IMR-90 (cell line): ENCODE results near the gene RAD51B. TPM values are rescaled to one million over a fixed set of nuclear protein-coding genes. Genes with fewer than 3 reads are reported as not detected.

Experiments
- ATAC-seq: fragments of 200-7000 bp; cut with Tn5 transposase; 2 replicates; pipeline ENCODE4 v1.9.1; 2020; ENCODE audit warnings: low read depth, mild to moderate bottlenecking, moderate library complexity
- BruUV-seq: library from RNA; stranded (reverse); fragments of 400-500 nt; replicated peaks from 2 replicates; lab custom pipeline; 2021; lab: Mats Ljungman, UMichigan
- CTCF ChIA-PET: fragments of 300-600 bp; formaldehyde crosslinking; extraction: SDS; loops from one replicate; lab custom pipeline; 2021; ENCODE audit warnings: antibody characterized with exemption; lab: Yijun Ruan, JAX
- POLR2A ChIA-PET: fragments of 300-600 bp; sonication (Branson Sonifier 250); formaldehyde crosslinking; loops from one replicate; lab custom pipeline; 2022; ENCODE audit warnings: antibody characterized with exemption; ENCODE audit not compliant: unreplicated experiment; lab: Charles Lee
- DNase-seq: peaks from one replicate; pipeline ENCODE4 v3.0.0; 2013
- H2AFZ ChIP-seq: replicated peaks from 2 replicates; pipeline ENCODE3; 2013; ENCODE audit warnings: low read length, mild to moderate bottlenecking; ENCODE audit not compliant: poor library complexity
- H2AK5ac ChIP-seq: 2 replicates; pipeline ENCODE4 v1.6.1; 2013; ENCODE audit warnings: low read depth, low read length, inconsistent platforms
- H2AK9ac ChIP-seq: replicated peaks from 2 replicates; pipeline ENCODE3; 2013; ENCODE audit warnings: mild to moderate bottlenecking, low read depth, low read length, moderate library complexity; ENCODE audit not compliant: poor library complexity
- H2BK120ac ChIP-seq: 2 replicates; pipeline ENCODE4 v1.6.1; 2013; ENCODE audit warnings: low read depth, low read length, inconsistent platforms
- H2BK15ac ChIP-seq: 3 replicates; pipeline ENCODE4 v1.6.1; 2013; ENCODE audit warnings: low read depth, low read length, inconsistent platforms
- H2BK20ac ChIP-seq: 2 replicates; pipeline ENCODE4 v1.6.1; 2013; ENCODE audit warnings: low read depth, mild to moderate bottlenecking, inconsistent platforms, low read length, moderate library complexity
- H2BK5ac ChIP-seq: 2 replicates; pipeline ENCODE4 v1.6.1; 2013; ENCODE audit warnings: mild to moderate bottlenecking, low read depth, low read length, inconsistent platforms; ENCODE audit not compliant: poor library complexity, severe bottlenecking
- H3K14ac ChIP-seq: replicated peaks from 2 replicates; pipeline ENCODE4 v1.6.1; 2013; ENCODE audit warnings: low read depth, low read length, inconsistent platforms
- H3K18ac ChIP-seq: 2 replicates; pipeline ENCODE4 v1.6.1; 2013; ENCODE audit warnings: low read depth, low read length, control low read depth
- H3K23ac ChIP-seq: 2 replicates; pipeline ENCODE4 v1.6.1; 2013; ENCODE audit warnings: low read depth, low read length, inconsistent platforms
- H3K27ac ChIP-seq: 2 replicates; pipeline ENCODE4 v1.5.1; 2013; ENCODE audit warnings: mild to moderate bottlenecking, control low read depth, low read length; ENCODE audit not compliant: insufficient read depth
- H3K27me3 ChIP-seq: 2 replicates; pipeline ENCODE4 v1.6.1; 2013; ENCODE audit warnings: low read length; ENCODE audit not compliant: control insufficient read depth, insufficient read depth
- H3K36me3 ChIP-seq: 2 replicates; pipeline ENCODE4 v1.6.1; 2013; ENCODE audit warnings: low read length, mixed read lengths; ENCODE audit not compliant: control insufficient read depth, insufficient read depth
- H3K4ac ChIP-seq: 2 replicates; pipeline ENCODE4 v1.6.1; 2013; ENCODE audit warnings: low read depth, low read length, inconsistent platforms
- H3K4me1 ChIP-seq: 2 replicates; pipeline ENCODE4 v1.6.1; 2013; ENCODE audit warnings: low read length, mixed read lengths; ENCODE audit not compliant: control insufficient read depth, insufficient read depth
- H3K4me2 ChIP-seq: 2 replicates; pipeline ENCODE4 v1.6.1; 2013; ENCODE audit warnings: low read depth, mild to moderate bottlenecking, control low read depth, low read length, moderate library complexity
- H3K4me3 ChIP-seq: 2 replicates; pipeline ENCODE4 v1.5.1; 2013; ENCODE audit warnings: low read depth, mild to moderate bottlenecking, control low read depth, low read length, moderate library complexity; ENCODE audit not compliant: insufficient read depth
- H3K56ac ChIP-seq: 2 replicates; pipeline ENCODE4 v1.6.1; 2013; ENCODE audit warnings: low read length, inconsistent platforms; ENCODE audit not compliant: insufficient read depth; ENCODE audit errors: extremely low read depth
- H3K79me1 ChIP-seq, 2 experiments: 2 replicates each; pipeline ENCODE4 v1.6.1; 2013; ENCODE audit warnings: low read length in 2 of 2, inconsistent platforms in 1 of 2, low read depth in 1 of 2
- H3K9ac ChIP-seq: 2 replicates; pipeline ENCODE4 v1.6.1; 2013; ENCODE audit warnings: low read depth, low read length, control low read depth
- H3K9me1 ChIP-seq: 2 replicates; pipeline ENCODE4 v1.6.1; 2013; ENCODE audit warnings: low read length, inconsistent platforms; ENCODE audit not compliant: insufficient read depth
- H3K9me3 ChIP-seq: 2 replicates; pipeline ENCODE4 v1.6.1; 2013; ENCODE audit warnings: low read length; ENCODE audit not compliant: control insufficient read depth, insufficient read depth
- H4K20me1 ChIP-seq: 2 replicates; pipeline ENCODE4 v1.6.1; 2013; ENCODE audit warnings: low read length, inconsistent platforms; ENCODE audit not compliant: insufficient read depth
- H4K5ac ChIP-seq: 2 replicates; pipeline ENCODE4 v1.6.1; 2013; ENCODE audit warnings: mild to moderate bottlenecking, low read depth, low read length, control low read depth
- H4K8ac ChIP-seq, 2 experiments: 2 replicates each; pipeline ENCODE4 v1.6.1; 2013; ENCODE audit warnings: low read depth in 2 of 2, low read length in 2 of 2, control low read depth in 1 of 2, inconsistent platforms in 1 of 2
- H4K91ac ChIP-seq: 2 replicates; pipeline ENCODE4 v1.6.1; 2013; ENCODE audit warnings: low read depth, low read length, inconsistent platforms; ENCODE audit not compliant: insufficient read depth
- CHD1 ChIP-seq: IDR thresholded peaks from 2 replicates; pipeline ENCODE4 v1.6.1; 2012; ENCODE audit warnings: low read depth, low read length, improper control_type of control experiment
- MAFK ChIP-seq: IDR thresholded peaks from 2 replicates; pipeline ENCODE4 v1.6.1; 2012; ENCODE audit warnings: low read depth, low read length, improper control_type of control experiment
- MAZ ChIP-seq: IDR thresholded peaks from 2 replicates; pipeline ENCODE4 v1.6.1; 2012; ENCODE audit warnings: low read depth, mild to moderate bottlenecking, low read length, improper control_type of control experiment, moderate library complexity, borderline replicate concordance
- MXI1 ChIP-seq: IDR thresholded peaks from 2 replicates; pipeline ENCODE4 v1.6.1; 2012; ENCODE audit warnings: low read depth, mild to moderate bottlenecking, low read length, moderate library complexity, borderline replicate concordance
- NFE2L2 ChIP-seq: fragments of 150-350 bp; IDR thresholded peaks from 2 replicates; pipeline ENCODE4 v1.6.1; 2016; ENCODE audit warnings: low read depth, mild to moderate bottlenecking, low read length
- RCOR1 ChIP-seq: IDR thresholded peaks from 2 replicates; pipeline ENCODE4 v1.6.1; 2012; ENCODE audit warnings: mild to moderate bottlenecking, low read length, improper control_type of control experiment; ENCODE audit not compliant: insufficient replicate concordance
- SMC3 ChIP-seq: fragments of 150-350 bp; IDR thresholded peaks from 2 replicates; pipeline ENCODE4 v1.6.1; 2016; ENCODE audit warnings: low read depth, mild to moderate bottlenecking, antibody characterized with exemption, low read length, moderate library complexity
- WGBS, 2 experiments: methylation state at CpG; one replicate each; pipeline versions ENCODE4 v1.1.5 to v1.1.7; 2013; ENCODE audit warnings: missing lambda C conversion rate in 2 of 2; ENCODE audit not compliant: insufficient read length in 1 of 2; ENCODE audit errors: extremely low coverage in 2 of 2; 5-methylcytosine and 5-hydroxymethylcytosine counted together
- dilution Hi-C: fragments of 300-500 bp; cut with HindIII; formaldehyde crosslinking; loops from one replicate; pipeline ENCODE4 v1.14.3; 2018; ENCODE audit warnings: low sequenced_read_pairs; ENCODE audit not compliant: unreplicated experiment
- in situ Hi-C: fragments of 300-500 bp; cut with MboI; formaldehyde crosslinking; loops from 3 replicates; pipeline ENCODE4 v1.14.3; 2019; ENCODE audit warnings: low sequenced_read_pairs, inconsistent platforms, mixed read lengths
- intact Hi-C: fragments of 100-400 bp; cut with micrococcal nuclease; formaldehyde crosslinking; loops from 2 replicates; pipeline ENCODE4 v1.10.0; 2022
- polyA plus RNA-seq, 3 experiments: library from polyadenylated mRNA; depleted of rRNA; stranded (reverse); fragments of >200 nt; gene quantifications; 2 replicates each; pipeline ENCODE4 v1.2.3, GENCODE V29; 2012; ENCODE audit warnings: low replicate concordance in 1 of 3
- total RNA-seq: library from RNA; depleted of rRNA; stranded (reverse); fragments of >200 nt; gene quantifications from 2 replicates; pipeline ENCODE4 v1.2.3, GENCODE V29; 2012
- TF ChIP-seq, protein P1 (sequence below): fragments of 150-350 bp; IDR thresholded peaks from 2 replicates; pipeline ENCODE4 v1.6.1; 2017; ENCODE audit warnings: mild to moderate bottlenecking, antibody characterized with exemption, low read length, low read depth
- TF ChIP-seq, protein P2 (sequence below): conservative IDR thresholded peaks from 2 replicates; pipeline ENCODE4 v1.5.1; 2012; ENCODE audit warnings: mild to moderate bottlenecking, low read depth, low read length, improper control_type of control experiment
- TF ChIP-seq, protein P3 (sequence below): fragments of 150-350 bp; IDR thresholded peaks from 2 replicates; pipeline ENCODE4 v1.6.1; 2016; ENCODE audit warnings: low read depth, mild to moderate bottlenecking, low read length, moderate library complexity, borderline replicate concordance

Gene RAD51B
- total and polyA plus RNA-seq, 2 of the 4 experiments (the other 2 are of a cell fraction): 5.1 to 18.8 TPM

DNA sequence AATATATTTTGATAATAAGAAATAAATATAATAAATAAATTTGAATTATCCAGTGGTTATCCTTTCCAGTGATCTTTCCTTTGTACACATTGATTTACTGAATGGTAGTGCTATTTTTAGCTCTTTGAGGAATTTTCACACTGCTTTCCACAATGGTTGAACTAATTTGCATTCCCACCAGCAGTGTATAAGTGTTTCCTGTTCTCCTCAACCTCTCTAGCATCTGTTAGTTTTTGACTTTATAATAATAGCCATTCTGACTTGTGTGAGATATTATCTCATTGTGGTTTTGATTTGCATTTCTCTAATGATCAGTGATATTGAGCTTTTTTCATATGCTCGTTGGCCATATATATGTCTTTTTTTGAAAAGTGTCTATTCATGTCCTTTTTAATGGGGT, 333.7 kb downstream of the RAD51B start:
- Histone ChIP-seq H2BK20ac (no peak overlapping the region), H3K23ac (no peak overlapping the region), H3K18ac (no peak overlapping the region), H3K4ac (no peak overlapping the region), H3K4me2 (no peak overlapping the region), H2BK120ac (no peak overlapping the region), H3K4me3 (no peak overlapping the region), H2BK5ac (no peak overlapping the region), H2AK5ac (no peak overlapping the region), H4K20me1 (no peaks in the 10 kb centered on the region), H3K27me3 (no peaks in the 10 kb centered on the region), H3K79me1 (no peaks in the 10 kb centered on the region; a peak in 1 of 4 replicates), H3K9ac (no peak overlapping the region), H3K56ac (no peak overlapping the region), H2BK15ac (no peak overlapping the region), H3K14ac (no peak overlapping the region), H3K36me3 (no peaks in the 10 kb centered on the region), H2AFZ (no peak overlapping the region), H3K9me1 (no peaks in the 10 kb centered on the region), H4K91ac (no peak overlapping the region), H4K5ac (no peak overlapping the region), H4K8ac (no peak overlapping the region), H3K27ac (no peak overlapping the region), H2AK9ac (no peak overlapping the region), H3K9me3 (no peaks in the 10 kb centered on the region; the same call in 1 of the 2 replicates), H3K4me1 (peaks cover 3% of the 10 kb centered on the region; the same call in 1 of the 2 replicates)
- ChIA-PET CTCF (no interaction called here), POLR2A (no interaction called here)
- in situ Hi-C loops: no loop called here
- no CpG with 5 or more reads among the region's 1 CpG for WGBS, 2 experiments
- DNase-seq (no peak), ATAC-seq (no peak)
- intact Hi-C loops: no loop called here
- BruUV-seq: no TSS peak
- dilution Hi-C loops: no loop called here
- TF ChIP-seq, protein P1, sequence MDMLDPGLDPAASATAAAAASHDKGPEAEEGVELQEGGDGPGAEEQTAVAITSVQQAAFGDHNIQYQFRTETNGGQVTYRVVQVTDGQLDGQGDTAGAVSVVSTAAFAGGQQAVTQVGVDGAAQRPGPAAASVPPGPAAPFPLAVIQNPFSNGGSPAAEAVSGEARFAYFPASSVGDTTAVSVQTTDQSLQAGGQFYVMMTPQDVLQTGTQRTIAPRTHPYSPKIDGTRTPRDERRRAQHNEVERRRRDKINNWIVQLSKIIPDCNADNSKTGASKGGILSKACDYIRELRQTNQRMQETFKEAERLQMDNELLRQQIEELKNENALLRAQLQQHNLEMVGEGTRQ: no peak
- TF ChIP-seq CHD1 (no peak), MAFK (no peak), MAZ (no peak), NFE2L2 (no peak), SMC3 (no peak), MXI1 (no peak), RCOR1 (no peak)
- TF ChIP-seq, protein P2, sequence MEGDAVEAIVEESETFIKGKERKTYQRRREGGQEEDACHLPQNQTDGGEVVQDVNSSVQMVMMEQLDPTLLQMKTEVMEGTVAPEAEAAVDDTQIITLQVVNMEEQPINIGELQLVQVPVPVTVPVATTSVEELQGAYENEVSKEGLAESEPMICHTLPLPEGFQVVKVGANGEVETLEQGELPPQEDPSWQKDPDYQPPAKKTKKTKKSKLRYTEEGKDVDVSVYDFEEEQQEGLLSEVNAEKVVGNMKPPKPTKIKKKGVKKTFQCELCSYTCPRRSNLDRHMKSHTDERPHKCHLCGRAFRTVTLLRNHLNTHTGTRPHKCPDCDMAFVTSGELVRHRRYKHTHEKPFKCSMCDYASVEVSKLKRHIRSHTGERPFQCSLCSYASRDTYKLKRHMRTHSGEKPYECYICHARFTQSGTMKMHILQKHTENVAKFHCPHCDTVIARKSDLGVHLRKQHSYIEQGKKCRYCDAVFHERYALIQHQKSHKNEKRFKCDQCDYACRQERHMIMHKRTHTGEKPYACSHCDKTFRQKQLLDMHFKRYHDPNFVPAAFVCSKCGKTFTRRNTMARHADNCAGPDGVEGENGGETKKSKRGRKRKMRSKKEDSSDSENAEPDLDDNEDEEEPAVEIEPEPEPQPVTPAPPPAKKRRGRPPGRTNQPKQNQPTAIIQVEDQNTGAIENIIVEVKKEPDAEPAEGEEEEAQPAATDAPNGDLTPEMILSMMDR: no peak
- TF ChIP-seq, protein P3, sequence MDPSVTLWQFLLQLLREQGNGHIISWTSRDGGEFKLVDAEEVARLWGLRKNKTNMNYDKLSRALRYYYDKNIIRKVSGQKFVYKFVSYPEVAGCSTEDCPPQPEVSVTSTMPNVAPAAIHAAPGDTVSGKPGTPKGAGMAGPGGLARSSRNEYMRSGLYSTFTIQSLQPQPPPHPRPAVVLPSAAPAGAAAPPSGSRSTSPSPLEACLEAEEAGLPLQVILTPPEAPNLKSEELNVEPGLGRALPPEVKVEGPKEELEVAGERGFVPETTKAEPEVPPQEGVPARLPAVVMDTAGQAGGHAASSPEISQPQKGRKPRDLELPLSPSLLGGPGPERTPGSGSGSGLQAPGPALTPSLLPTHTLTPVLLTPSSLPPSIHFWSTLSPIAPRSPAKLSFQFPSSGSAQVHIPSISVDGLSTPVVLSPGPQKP: no peak
